PC-3 (cell line): ENCODE measurements around the gene CYLD.

Experiments
- CTCF ChIP-seq: fragments of 300-600 bp; sonication (generic); conservative IDR thresholded peaks from 2 replicates; pipeline ENCODE4 v1.5.1; 2017; ENCODE audit warnings: antibody characterized with exemption, low read depth, mild to moderate bottlenecking, low read length
- EZH2phosphoT487 ChIP-seq: fragments of 300-600 bp; sonication (generic); IDR thresholded peaks from 2 replicates; pipeline ENCODE4 v1.6.1; 2018; ENCODE audit warnings: mild to moderate bottlenecking, antibody characterized with exemption, low read length, borderline replicate concordance

- no peak for TF ChIP-seq CTCF
- TF ChIP-seq EZH2phosphoT487: no peak
Observed at GRCh38 chr16:50802000-50802399, 60.1 kb downstream of the CYLD start.
